ENCODE measurements around the gene BAIAP2L1.
"Not testable (repeated sequence)": the region's sequence is repeated elsewhere in the genome, so short reads cannot be mapped to it uniquely, and the experiment has no call there.

BAIAP2L1 gene

GRCh38 chr7:98398567-98399372, 2.1 kb downstream of the BAIAP2L1 start:
- DNase-seq = no peak

- DNase-seq = no peak
Measured at GRCh38 chr7:98396768-98397167, 4.1 kb downstream of the BAIAP2L1 start.

- no peak for DNase-seq
Measured at GRCh38 chr7:98395951-98396350, 4.9 kb downstream of the BAIAP2L1 start.

- DNase-seq = no peak
Measured at GRCh38 chr7:98395481-98395880, 5.4 kb downstream of the BAIAP2L1 start.

- DNase-seq = no peak
Measured at GRCh38 chr7:98394377-98394836, 6.5 kb downstream of the BAIAP2L1 start.

- no peak for DNase-seq
Measured at GRCh38 chr7:98387544-98388226, 13.2 kb downstream of the BAIAP2L1 start.

- no peak for DNase-seq
Measured at GRCh38 chr7:98387131-98387530, 13.8 kb downstream of the BAIAP2L1 start.

GRCh38 chr7:98385532-98385931, 15.4 kb downstream of the BAIAP2L1 start:
- DNase-seq = not testable (repeated sequence)

- DNase-seq = no peak
Measured at GRCh38 chr7:98378210-98378819, 22.6 kb downstream of the BAIAP2L1 start.

GRCh38 chr7:98376711-98377110, 24.2 kb downstream of the BAIAP2L1 start:
- no peak for DNase-seq

- no peak for DNase-seq
Measured at GRCh38 chr7:98375664-98376063, 25.2 kb downstream of the BAIAP2L1 start.

- no peak for DNase-seq
Measured at GRCh38 chr7:98374285-98374680, 26.6 kb downstream of the BAIAP2L1 start.

GRCh38 chr7:98372993-98373392, 27.9 kb downstream of the BAIAP2L1 start:
- no peak for DNase-seq

GRCh38 chr7:98369726-98370125, 31.2 kb downstream of the BAIAP2L1 start:
- no peak for DNase-seq

GRCh38 chr7:98368716-98369115, 32.2 kb downstream of the BAIAP2L1 start:
- DNase-seq = no peak

GRCh38 chr7:98366562-98366938, 34.3 kb downstream of the BAIAP2L1 start:
- no peak for DNase-seq

GRCh38 chr7:98365863-98366561, 34.9 kb downstream of the BAIAP2L1 start:
- no peak for DNase-seq

- DNase-seq = no peak
Measured at GRCh38 chr7:98364220-98364619, 36.7 kb downstream of the BAIAP2L1 start.

- DNase-seq = no peak
Measured at GRCh38 chr7:98362517-98362916, 38.4 kb downstream of the BAIAP2L1 start.

- no peak for DNase-seq
Measured at GRCh38 chr7:98360221-98361130, 40.4 kb downstream of the BAIAP2L1 start.

- no peak for DNase-seq
Measured at GRCh38 chr7:98359395-98359794, 41.5 kb downstream of the BAIAP2L1 start.

GRCh38 chr7:98358706-98359105, 42.2 kb downstream of the BAIAP2L1 start:
- DNase-seq = no peak

All from stimulated activated CD4-positive, alpha-beta T cell treated with anti-CD3 and anti-CD28 coated beads, Interleukin-12 subunit alpha, Interleukin-12 subunit beta, amount 100 ng/mL, for 4 hours (primary cell).